Retinal pigment epithelial cell (primary cell): ENCODE data around the gene EHBP1L1.

Experiments used
- DNase-seq: peaks from one replicate; pipeline ENCODE4 v3.0.0-alpha.2; 2010; ENCODE audit warnings: low read depth
- H3K4me3 ChIP-seq: 2 replicates; pipeline ENCODE4 v1.5.1; 2011; ENCODE audit warnings: mild to moderate bottlenecking, low read length, control low read depth, moderate library complexity
- CTCF ChIP-seq: conservative IDR thresholded peaks from 2 replicates; pipeline ENCODE4 v1.5.1; 2011; ENCODE audit warnings: low read depth, low read length, control low read depth, inconsistent platforms

Gene EHBP1L1

DNA sequence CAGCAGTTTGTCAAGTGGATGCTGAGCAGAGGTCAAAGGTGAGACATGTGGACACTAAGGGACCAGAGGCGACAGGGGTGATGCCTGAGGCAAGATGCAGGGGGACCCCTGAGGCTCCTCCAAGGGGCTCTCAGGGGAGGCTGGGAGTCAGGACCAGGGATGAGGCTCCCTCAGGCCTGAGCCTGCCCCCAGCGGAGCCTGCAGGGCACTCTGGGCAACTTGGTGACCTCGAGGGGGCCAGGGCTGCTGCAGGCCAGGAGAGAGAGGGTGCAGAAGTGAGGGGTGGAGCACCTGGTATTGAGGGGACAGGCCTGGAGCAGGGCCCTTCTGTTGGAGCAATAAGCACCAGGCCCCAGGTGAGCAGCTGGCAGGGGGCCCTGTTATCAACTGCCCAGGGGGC lies 6.1 kb downstream of the EHBP1L1 start:
- TF ChIP-seq CTCF = no peak
- H3K4me3 ChIP-seq = no peak overlapping the region
- no peak for DNase-seq

GRCh38 chr11:65583589-65583988 lies 7.7 kb downstream of the EHBP1L1 start:
- no peak for DNase-seq
- no peak for TF ChIP-seq CTCF
- H3K4me3 ChIP-seq = no peak overlapping the region

DNA sequence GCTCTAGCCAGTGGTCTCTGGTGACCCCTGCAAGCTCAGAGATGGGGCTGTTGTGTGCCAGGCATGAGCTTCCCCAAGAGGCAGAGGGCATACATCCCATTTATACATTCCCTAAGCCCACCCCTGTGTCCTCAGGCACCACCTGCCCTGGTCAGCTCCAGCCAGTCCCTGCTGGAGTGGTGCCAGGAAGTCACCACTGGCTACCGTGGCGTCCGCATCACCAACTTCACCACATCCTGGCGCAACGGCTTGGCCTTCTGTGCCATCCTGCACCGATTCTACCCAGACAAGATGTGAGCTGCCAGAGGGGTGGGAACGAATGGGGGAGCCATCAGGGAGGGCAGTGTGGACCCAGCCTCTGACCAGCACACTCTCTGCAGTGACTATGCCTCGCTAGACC lies 8.3 kb downstream of the EHBP1L1 start:
- H3K4me3 ChIP-seq = no peak overlapping the region
- no peak for TF ChIP-seq CTCF
- DNase-seq = no peak

- DNase-seq = no peak
- no peak for TF ChIP-seq CTCF
- H3K4me3 ChIP-seq = no peak overlapping the region
Measured at GRCh38 chr11:65584723-65585171, 8.9 kb downstream of the EHBP1L1 start.

DNA sequence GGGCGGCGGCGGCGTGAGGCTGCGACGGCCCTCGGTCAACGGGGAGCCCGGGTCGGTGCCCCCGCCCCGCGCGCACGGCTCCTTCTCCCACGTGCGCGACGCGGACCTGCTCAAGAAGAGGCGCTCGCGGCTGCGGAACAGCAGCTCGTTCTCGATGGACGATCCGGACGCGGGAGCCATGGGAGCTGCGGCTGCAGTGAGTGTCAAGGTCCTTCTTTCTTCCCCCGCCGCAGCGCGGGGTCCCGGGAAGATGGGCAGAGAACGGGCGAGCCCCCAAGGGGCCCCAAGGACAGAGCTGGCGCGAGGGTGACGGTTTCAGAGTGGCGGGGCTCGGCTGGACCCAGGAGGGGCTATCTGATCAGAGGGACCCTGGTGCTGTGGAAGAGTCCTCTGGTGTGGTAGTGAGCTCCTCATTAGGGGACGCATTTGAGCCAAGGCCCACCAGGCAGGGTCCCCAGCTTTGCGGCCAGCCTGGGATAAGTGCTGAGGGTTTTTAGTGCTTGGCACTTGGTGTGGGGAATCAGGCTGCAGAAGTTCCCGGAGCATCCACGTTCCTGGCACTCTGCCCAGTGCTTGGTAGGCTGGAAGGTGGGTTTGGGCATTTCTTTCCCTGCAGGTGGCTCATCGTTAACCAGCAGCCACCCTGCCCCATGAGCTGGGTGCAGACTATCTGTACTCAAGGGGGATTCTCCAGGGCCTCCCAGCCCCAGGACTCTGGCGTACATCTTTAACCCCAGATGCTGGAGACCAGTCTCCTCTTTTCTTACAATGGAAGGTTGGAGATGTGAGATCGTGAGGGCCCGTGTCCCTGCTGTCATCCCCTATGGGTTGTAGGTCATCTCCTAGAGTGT lies 9.8 kb downstream of the EHBP1L1 start:
- no peak for TF ChIP-seq CTCF
- no peak overlapping the region for H3K4me3 ChIP-seq

GRCh38 chr11:65586247-65586630 lies 10.4 kb downstream of the EHBP1L1 start:
- DNase-seq = no peak
- no peak overlapping the region for H3K4me3 ChIP-seq
- TF ChIP-seq CTCF = no peak

More for the DNA sequence above, 9.8 kb downstream of the EHBP1L1 start:
- DNase-seq = no peak

DNA sequence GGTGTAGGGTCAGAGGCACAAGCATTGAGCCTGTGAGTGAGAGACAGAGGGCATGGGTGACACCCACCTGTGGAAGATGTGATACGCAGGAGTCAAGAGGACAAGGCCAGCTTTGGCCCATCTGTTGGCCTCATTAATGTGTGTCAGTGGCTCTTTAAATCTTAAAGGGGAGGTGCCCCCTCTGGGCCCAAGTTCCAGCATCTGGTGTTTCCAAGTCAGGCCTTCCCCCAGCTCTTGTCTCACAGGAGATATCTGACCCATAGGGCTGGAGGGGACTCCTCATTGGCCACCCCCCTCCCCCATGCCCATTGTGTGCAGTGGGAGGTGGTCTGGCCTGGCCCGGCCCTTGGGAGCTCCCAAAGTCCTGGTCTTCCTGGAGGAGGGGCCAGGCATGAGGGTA lies 10.8 kb downstream of the EHBP1L1 start:
- no peak for DNase-seq
- TF ChIP-seq CTCF = no peak
- no peak overlapping the region for H3K4me3 ChIP-seq
